ENCODE results near the gene CD244. TPM values are rescaled to one million over a fixed set of nuclear protein-coding genes. Genes with fewer than 3 reads are reported as not detected.

CD244 gene
- polyA plus RNA-seq, 1 donor from 2014 or later, result not detected

- H3K9me2 ChIP-seq (ENCODE audit: insufficient read depth, low read length), result no peaks in the 10 kb centered on the region
Measured at GRCh38 chr1:160797271-160797709, 65.4 kb downstream of the CD244 start.

GRCh38 chr1:160795951-160796383, 66.7 kb downstream of the CD244 start, which contains the start of gene LY9:
LY9 (plus strand) TSS chr1:160796174; CDS start chr1:160796188, 14 bp downstream.
- Histone ChIP-seq H3K9me2 (ENCODE audit: insufficient read depth, low read length) (no peaks in the 10 kb centered on the region), H4K20me1 (ENCODE audit: insufficient read depth) (no peaks in the 10 kb centered on the region), H3K36me3 (ENCODE audit: insufficient read depth, low read length) (no peaks in the 10 kb centered on the region), H3K4me3 (ENCODE audit: low read length) (no peak within 1 kb of the TSS), H3F3A (ENCODE audit: insufficient read depth, low read length, poor library complexity, severe bottlenecking) (no peaks in the 10 kb centered on the region), H3K79me2 (replicated peaks; ENCODE audit: insufficient read depth, low read length) (no peaks in the 10 kb centered on the region), H3K9me3 (ENCODE audit: low read length) (no peaks in the 10 kb centered on the region), H3K27me3 (ENCODE audit: insufficient read depth, low read depth, low read length) (no peaks in the 10 kb centered on the region), H3K4me2 (ENCODE audit: low read length) (no peak within 1 kb of the TSS), H3K27ac (ENCODE audit: low read length) (no peak within 1 kb of the TSS), H2AFZ (ENCODE audit: low read depth, low read length) (no peak within 1 kb of the TSS), H3K9ac (ENCODE audit: low read length) (no peak within 1 kb of the TSS)
- TF ChIP-seq EZH2 (IDR thresholded peaks at IDR 0.05; ENCODE audit: borderline replicate concordance, insufficient read depth, low read length, poor library complexity, severe bottlenecking), result no peak
- no peak for TF ChIP-seq SMC3 (conservative IDR thresholded peaks at IDR 0.05; ENCODE audit: poor library complexity)

More at GRCh38 chr1:160797271-160797709, 65.4 kb downstream of the CD244 start:
- Histone ChIP-seq H3K27ac (ENCODE audit: low read length) (no peak overlapping the region), H4K20me1 (ENCODE audit: insufficient read depth) (no peaks in the 10 kb centered on the region), H3F3A (ENCODE audit: insufficient read depth, low read length, poor library complexity, severe bottlenecking) (no peaks in the 10 kb centered on the region), H3K4me3 (ENCODE audit: low read length) (no peak overlapping the region), H2AFZ (ENCODE audit: low read depth, low read length) (no peak overlapping the region), H3K4me2 (ENCODE audit: low read length) (no peak overlapping the region), H3K79me2 (replicated peaks; ENCODE audit: insufficient read depth, low read length) (no peaks in the 10 kb centered on the region), H3K36me3 (ENCODE audit: insufficient read depth, low read length) (no peaks in the 10 kb centered on the region), H3K9me3 (ENCODE audit: low read length) (no peaks in the 10 kb centered on the region), H3K27me3 (ENCODE audit: insufficient read depth, low read depth, low read length) (no peaks in the 10 kb centered on the region), H3K9ac (ENCODE audit: low read length) (no peak overlapping the region)
- TF ChIP-seq RAD21 (conservative IDR thresholded peaks at IDR 0.05), result no peak
- no peak for TF ChIP-seq EZH2 (IDR thresholded peaks at IDR 0.05; ENCODE audit: borderline replicate concordance, insufficient read depth, low read length, poor library complexity, severe bottlenecking)
- no peak for TF ChIP-seq POLR2AphosphoS5 (IDR thresholded peaks at IDR 0.05)
- no peak for TF ChIP-seq CTCF (IDR thresholded peaks at IDR 0.05; ENCODE audit: poor library complexity, severe bottlenecking)
- TF ChIP-seq TAF1 (IDR thresholded peaks at IDR 0.05; ENCODE audit: low read depth), result no peak
- TF ChIP-seq REST (IDR thresholded peaks at IDR 0.05; ENCODE audit: borderline replicate concordance), result no peak
- TF ChIP-seq SMC3 (conservative IDR thresholded peaks at IDR 0.05; ENCODE audit: poor library complexity), result no peak
- no peak for TF ChIP-seq MXI1 (conservative IDR thresholded peaks at IDR 0.05; ENCODE audit: poor library complexity, severe bottlenecking)
- TF ChIP-seq EP300 (conservative IDR thresholded peaks at IDR 0.05; ENCODE audit: poor library complexity, severe bottlenecking), result no peak

Measured in neural cell (in vitro differentiated cells).